ENCODE data around the gene DIS3.
"Not testable (repeated sequence)": the region's sequence is repeated elsewhere in the genome, so short reads cannot be mapped to it uniquely, and the experiment has no call there.

Gene DIS3

GRCh38 chr13:72781451-72782439 lies at the start of gene DIS3, which contains the start of gene PIBF1:
TSS of gene DIS3 (minus strand) at chr13:72781900. CDS start at chr13:72781832, 68 bp downstream.
TSS of gene PIBF1 (plus strand) at chr13:72782133. CDS start at chr13:72783470, 1,337 bp downstream.
- DNase-seq = peak; percentile 56 to 98 (median 94)

GRCh38 chr13:72823724-72824123 lies 42.0 kb upstream of the DIS3 start:
- no peak for DNase-seq

- DNase-seq = no peak
These were observed 41.4 kb upstream of the DIS3 start for GRCh38 chr13:72823081-72823480.

GRCh38 chr13:72820898-72821279 lies 39.2 kb upstream of the DIS3 start:
- no peak for DNase-seq

- no peak for DNase-seq
These were observed 38.6 kb upstream of the DIS3 start for GRCh38 chr13:72820156-72820897.

GRCh38 chr13:72808917-72809500 lies 27.3 kb upstream of the DIS3 start:
- DNase-seq = no peak

GRCh38 chr13:72806514-72806913 lies 24.8 kb upstream of the DIS3 start:
- DNase-seq = not testable (repeated sequence)

GRCh38 chr13:72805676-72806346 lies 24.1 kb upstream of the DIS3 start:
- DNase-seq = no peak

- no peak for DNase-seq
These were observed 22.6 kb upstream of the DIS3 start for GRCh38 chr13:72804301-72804700.

GRCh38 chr13:72798817-72799216 lies 17.1 kb upstream of the DIS3 start:
- DNase-seq = no peak

GRCh38 chr13:72792640-72793039 lies 10.9 kb upstream of the DIS3 start:
- no peak for DNase-seq

GRCh38 chr13:72788831-72789230 lies 7.1 kb upstream of the DIS3 start:
- no peak for DNase-seq

GRCh38 chr13:72784679-72785078 lies 3.0 kb upstream of the DIS3 start:
- not testable (repeated sequence) for DNase-seq

- no peak for DNase-seq
These were observed 1.0 kb upstream of the DIS3 start for GRCh38 chr13:72782717-72783116.

- DNase-seq = no peak
These were observed 7.7 kb downstream of the DIS3 start for GRCh38 chr13:72774019-72774418.

GRCh38 chr13:72763411-72763810 lies 18.3 kb downstream of the DIS3 start:
- no peak for DNase-seq

- DNase-seq = no peak
These were observed 21.5 kb downstream of the DIS3 start for GRCh38 chr13:72760189-72760588.

- DNase-seq = no peak
These were observed 23.7 kb downstream of the DIS3 start for GRCh38 chr13:72757792-72758535.

- no peak for DNase-seq
These were observed 27.6 kb downstream of the DIS3 start for GRCh38 chr13:72754111-72754510.

GRCh38 chr13:72751220-72751619 lies 30.5 kb downstream of the DIS3 start:
- DNase-seq = no peak

- no peak for DNase-seq
These were observed 36.4 kb downstream of the DIS3 start for GRCh38 chr13:72745260-72745659.
